Renal cortex interstitium (tissue), 11 donors: ENCODE measurements around the gene ZBTB14. TPM values are rescaled to one million over a fixed set of nuclear protein-coding genes. Genes with fewer than 3 reads are reported as not detected.
A peak's percentile ranks its signal among the peaks of the same experiment; 100 is the strongest.

ENCODE experiments used
- DNase-seq, 11 donors: peaks; one replicate each; pipeline ENCODE4 v3.0.0-alpha.2; 2013; ENCODE audit warnings: low read depth in 9 of 11, low spot score in 4 of 11; ENCODE audit errors: extremely low read depth in 1 of 11
- polyA plus RNA-seq, 3 donors: library from polyadenylated mRNA; unstranded; fragments of 120-200 nt; gene quantifications; one replicate each; pipeline ENCODE4 v1.2.1, GENCODE V29; 2013; ENCODE audit not compliant: insufficient read length in 3 of 3

ZBTB14 gene
- polyA plus RNA-seq, 3 donors: 21.3 to 25.0 (median 23.5) TPM

DNA sequence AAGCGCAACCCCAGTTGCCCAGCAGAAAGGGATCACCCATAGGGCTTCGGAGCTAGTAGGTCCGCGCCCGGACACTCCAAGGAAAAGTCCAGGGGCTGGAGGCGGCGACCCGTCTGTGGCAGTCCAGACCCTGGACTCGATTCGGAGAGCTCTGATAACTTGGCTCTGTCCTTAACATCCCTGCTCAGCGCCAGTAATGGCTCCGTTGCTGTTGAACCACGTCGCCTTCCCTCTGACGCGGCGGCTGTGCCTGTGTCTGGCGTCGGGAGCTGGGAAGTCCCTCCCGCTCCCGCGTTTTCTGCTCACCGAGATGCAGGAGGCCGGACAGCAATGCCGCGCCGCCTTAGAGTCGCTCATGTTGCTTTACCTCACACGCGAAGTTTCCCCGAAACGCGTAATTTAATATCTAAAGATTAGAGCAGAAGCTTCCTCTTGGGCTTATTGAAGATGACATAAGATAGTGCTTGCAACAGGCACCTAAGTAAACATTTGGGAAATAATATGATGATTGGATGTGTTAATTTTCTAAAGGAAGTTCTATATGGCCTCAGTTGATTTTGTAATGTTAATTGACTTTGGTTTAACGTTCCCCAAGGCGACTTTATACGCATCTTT is 1.3 kb upstream of the ZBTB14 start:
- DNase-seq: peak; percentile 54 to 84 (median 71)

- peak; percentile 86 to 96 (median 93) for DNase-seq
Observed at GRCh38 chr18:5295981-5296705, 617 bp upstream of the ZBTB14 start.

- DNase-seq: peak in 8 of 11 donors; percentile 13 to 40 (median 29)
Observed at GRCh38 chr18:5294457-5295230, 882 bp downstream of the ZBTB14 start.

- peak in 1 of 11 donors; percentile 13 for DNase-seq
Observed at GRCh38 chr18:5294113-5294456, 1.4 kb downstream of the ZBTB14 start.

DNA sequence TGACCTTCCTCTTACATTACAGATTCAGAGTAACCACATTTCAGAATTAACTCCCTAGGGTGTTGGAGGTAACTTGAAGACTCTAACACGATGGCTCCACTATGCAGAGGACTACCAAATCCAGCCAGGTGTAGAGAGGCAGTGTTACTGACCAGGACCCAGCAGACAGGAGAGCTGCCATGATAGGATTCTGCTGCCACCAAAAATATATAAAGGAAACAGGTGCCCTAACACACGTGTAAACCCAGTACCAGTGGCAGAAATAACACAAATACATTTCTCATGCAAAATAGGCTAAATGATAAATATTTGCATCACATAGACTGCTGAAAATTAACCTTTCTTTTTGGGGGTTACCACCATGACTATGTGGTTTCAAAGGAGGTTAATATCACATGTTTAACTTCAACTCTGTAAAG is 7.0 kb downstream of the ZBTB14 start:
- no peak for DNase-seq

- DNase-seq: no peak
Observed at GRCh38 chr18:5287854-5288253, 7.7 kb downstream of the ZBTB14 start.

DNA sequence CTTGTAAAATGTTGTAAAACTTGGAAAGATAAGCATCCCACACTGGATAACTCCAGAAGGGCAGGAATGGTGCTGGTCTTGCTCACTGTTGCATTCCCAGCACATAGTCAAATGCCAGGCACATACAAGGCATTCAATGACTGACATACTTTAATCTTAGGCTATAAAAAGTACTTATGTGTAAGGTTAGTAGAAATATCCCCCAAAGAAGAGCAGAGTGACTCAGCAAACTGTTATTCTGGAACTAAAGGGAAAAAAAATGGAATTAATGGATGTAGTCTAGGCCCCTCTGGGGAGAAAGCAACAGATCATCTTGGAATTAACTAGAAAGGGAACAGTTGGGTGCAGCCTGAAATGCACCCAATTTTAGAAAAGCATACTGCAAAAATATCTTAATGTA is 9.0 kb downstream of the ZBTB14 start:
- no peak for DNase-seq

- no peak for DNase-seq
Observed at GRCh38 chr18:5285326-5285725, 10.2 kb downstream of the ZBTB14 start.

DNA sequence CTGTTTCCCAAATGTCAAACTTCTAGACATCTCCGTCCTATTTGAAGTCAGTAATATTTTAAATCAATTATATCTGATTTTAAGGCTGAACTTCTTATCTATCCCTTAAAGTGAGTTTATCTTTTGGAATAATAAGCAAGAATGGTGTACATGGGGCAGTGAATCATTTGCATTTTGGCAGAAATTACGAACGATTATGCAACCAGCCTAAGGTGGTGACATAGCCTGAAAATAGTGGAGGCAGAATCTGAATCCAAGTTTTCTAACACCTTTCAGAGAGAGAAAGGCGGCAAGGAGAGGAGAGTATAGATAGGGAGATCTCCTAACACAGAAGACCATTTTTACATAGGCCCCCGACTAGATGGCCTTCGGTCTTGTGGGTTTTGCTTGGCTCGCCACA is 10.7 kb downstream of the ZBTB14 start:
- no peak for DNase-seq

- no peak for DNase-seq
Observed at GRCh38 chr18:5282770-5283169, 12.8 kb downstream of the ZBTB14 start.

DNA sequence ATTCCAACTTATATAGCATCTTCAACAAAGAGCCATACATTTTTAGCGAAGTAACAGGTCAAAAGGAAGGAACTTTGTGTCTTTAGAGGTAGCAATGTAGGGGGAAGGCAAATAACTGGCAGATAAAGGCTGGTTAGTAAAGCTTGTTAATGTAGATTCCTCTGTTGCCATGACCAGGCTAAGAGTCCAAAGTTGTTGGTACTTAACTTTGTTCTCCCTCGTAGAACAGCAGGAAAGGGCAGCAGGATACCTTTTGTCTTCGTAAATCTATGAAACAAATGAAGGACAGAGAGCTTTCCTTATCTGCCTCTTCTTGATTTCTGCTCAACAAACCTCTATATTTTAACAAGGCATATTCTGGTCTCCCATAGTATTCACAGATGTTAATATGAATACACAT is 18.6 kb downstream of the ZBTB14 start:
- DNase-seq: no peak

GRCh38 chr18:5275872-5276271 is 19.7 kb downstream of the ZBTB14 start:
- DNase-seq: no peak

DNA sequence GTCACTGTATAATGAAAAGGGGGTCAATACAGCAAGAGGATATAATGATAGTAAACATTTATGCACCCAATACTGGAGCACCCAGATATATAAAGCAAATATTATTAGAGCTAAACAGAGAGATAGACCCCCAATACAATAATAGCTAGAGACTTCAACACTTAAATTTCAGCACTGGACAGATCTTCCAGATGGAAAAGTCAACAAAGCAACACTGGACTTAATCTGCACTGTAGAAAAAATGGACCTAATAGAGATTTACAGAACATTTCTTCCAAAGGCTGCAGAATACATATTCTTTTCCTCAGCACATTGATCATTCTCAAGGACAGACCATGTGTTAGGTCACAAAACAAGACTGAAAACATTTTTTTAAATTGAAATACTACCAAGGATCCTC is 26.7 kb downstream of the ZBTB14 start:
- no peak for DNase-seq

DNA sequence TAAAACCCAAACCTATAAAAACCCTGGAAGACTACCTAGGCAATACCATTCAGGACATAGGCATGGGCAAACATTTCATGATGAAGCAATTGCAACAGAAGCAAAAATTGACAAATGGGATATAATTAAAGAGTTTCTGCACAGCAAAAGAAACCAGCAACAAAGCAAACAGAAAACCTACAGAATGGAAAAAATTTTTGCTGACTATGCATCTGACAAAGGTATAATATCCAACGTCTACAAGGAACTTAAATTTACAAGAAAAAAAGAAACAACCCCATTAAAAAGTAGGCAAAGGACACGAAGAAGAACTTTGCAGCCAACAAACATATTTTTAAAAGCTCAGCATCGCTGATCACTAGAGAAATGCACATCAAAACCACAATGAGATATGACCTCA is 28.8 kb downstream of the ZBTB14 start:
- DNase-seq: no peak

- no peak for DNase-seq
Observed at GRCh38 chr18:5253910-5254309, 41.6 kb downstream of the ZBTB14 start.

DNA sequence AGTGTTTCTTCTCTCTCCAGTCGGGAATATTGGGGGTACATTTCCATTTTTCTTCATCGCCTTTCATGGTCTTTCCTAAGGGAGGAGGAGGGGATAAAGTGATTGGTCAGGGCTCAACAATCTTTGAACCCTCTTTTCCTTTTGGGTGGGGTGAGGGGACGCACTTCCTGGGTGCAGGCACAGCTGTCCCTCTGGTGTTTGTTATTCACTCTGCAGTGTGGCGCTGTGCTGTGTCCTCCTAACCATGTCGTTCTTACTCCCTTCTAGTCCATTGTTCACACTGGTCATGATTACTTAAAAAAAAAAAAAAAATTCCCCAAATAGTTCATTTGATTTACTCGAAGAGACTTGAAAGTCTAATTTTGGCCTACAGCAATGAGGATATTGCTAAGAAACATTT is 44.4 kb downstream of the ZBTB14 start:
- no peak for DNase-seq

GRCh38 chr18:5250603-5251002 is 44.9 kb downstream of the ZBTB14 start:
- no peak for DNase-seq

DNA sequence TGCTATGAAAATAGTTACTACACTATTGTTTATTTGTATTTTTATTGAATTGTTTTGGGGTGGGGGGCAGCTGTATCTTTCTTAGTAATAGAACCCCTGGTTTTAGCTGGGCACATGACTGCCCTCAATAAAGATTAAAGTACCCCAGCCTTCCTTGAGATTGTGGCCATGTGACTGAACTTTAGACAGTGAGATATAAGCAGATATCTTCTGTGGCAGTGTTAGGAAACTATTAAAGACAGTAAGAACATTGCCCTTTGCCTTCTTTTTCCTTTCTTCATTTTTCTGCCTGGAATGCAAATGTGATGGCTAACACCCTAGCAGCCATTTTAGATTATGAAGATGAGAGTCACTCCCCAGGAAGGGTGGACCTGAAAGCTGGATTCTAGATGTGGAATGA is 50.6 kb downstream of the ZBTB14 start:
- DNase-seq: no peak

- DNase-seq: no peak
Observed at GRCh38 chr18:5239447-5239846, 56.1 kb downstream of the ZBTB14 start.
